ENCODE measurements around the gene GFI1B.

GFI1B gene

DNA sequence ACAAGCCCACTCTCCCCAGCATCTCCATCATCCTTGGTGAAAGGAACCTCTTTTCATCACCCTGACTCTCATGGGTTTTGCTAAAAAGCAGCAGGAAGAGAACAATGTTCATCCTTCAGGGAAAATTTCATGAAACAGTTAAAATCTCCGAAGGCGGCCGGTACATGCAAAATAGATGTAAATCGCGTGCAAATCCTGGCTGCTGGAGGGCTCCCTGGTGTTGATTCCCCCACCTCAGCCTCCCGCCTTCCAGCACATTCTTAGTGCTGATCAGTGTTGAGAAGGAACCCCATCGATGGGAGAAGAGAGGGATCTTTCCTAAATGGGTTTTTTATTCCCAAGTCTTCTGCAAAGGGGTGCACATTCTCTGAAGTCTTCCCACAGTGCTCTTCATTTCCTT is 8.7 kb upstream of the GFI1B start:
- no peak overlapping the region for H4K91ac ChIP-seq (ENCODE audit: low read depth, low read length)
- H3K4me2 ChIP-seq (ENCODE audit: low read length), result no peak overlapping the region
- H2BK120ac ChIP-seq (ENCODE audit: insufficient read depth, low read length, poor library complexity), result no peak overlapping the region
- no peak overlapping the region for H3K4me3 ChIP-seq (ENCODE audit: low read depth, low read length)
- no peak overlapping the region for H3K18ac ChIP-seq (ENCODE audit: low read length)
- H2BK12ac ChIP-seq (ENCODE audit: low read length), result no peak overlapping the region
- WGBS (ENCODE audit: extremely low coverage, insufficient coverage, insufficient read length), result no CpG with 5 or more reads among the region's 7 CpGs
- no peak overlapping the region for H2AFZ ChIP-seq (ENCODE audit: insufficient read depth, low read length, poor library complexity)
- H4K12ac ChIP-seq (ENCODE audit: low read depth, low read length), result no peak overlapping the region
- H3K9me3 ChIP-seq (ENCODE audit: insufficient read depth, low read depth, low read length), result no peaks in the 10 kb centered on the region
- no peak overlapping the region for H3K27ac ChIP-seq (ENCODE audit: low read depth, low read length)
- no peak overlapping the region for H4K8ac ChIP-seq (ENCODE audit: low read depth, low read length)
- H3K79me1 ChIP-seq (ENCODE audit: low read length), result no peaks in the 10 kb centered on the region
- no peak overlapping the region for H3K4ac ChIP-seq (ENCODE audit: low read depth, low read length)
- H3K36me3 ChIP-seq (ENCODE audit: control insufficient read depth in 1 of 2, insufficient read depth in 2 of 2, low read length in 2 of 2), result no peaks in the 10 kb centered on the region
- H3K27me3 ChIP-seq (ENCODE audit: insufficient read depth, low read length), result no peaks in the 10 kb centered on the region
- no peak overlapping the region for H3K14ac ChIP-seq (ENCODE audit: low read length)
- no peak overlapping the region for H2BK5ac ChIP-seq (ENCODE audit: low read depth, low read length, poor library complexity)
- H2AK5ac ChIP-seq (ENCODE audit: low read length), result no peak overlapping the region
- no peak for DNase-seq
- no peaks in the 10 kb centered on the region for H3K79me2 ChIP-seq (ENCODE audit: control insufficient read depth, insufficient read depth, low read length, poor library complexity)
- no peak overlapping the region for H3K9ac ChIP-seq (ENCODE audit: low read length)
- H3K23ac ChIP-seq (ENCODE audit: low read length), result no peak overlapping the region
- no peaks in the 10 kb centered on the region for H3K4me1 ChIP-seq (ENCODE audit: control insufficient read depth in 1 of 2, insufficient read depth in 2 of 2, low read length in 2 of 2)

DNA sequence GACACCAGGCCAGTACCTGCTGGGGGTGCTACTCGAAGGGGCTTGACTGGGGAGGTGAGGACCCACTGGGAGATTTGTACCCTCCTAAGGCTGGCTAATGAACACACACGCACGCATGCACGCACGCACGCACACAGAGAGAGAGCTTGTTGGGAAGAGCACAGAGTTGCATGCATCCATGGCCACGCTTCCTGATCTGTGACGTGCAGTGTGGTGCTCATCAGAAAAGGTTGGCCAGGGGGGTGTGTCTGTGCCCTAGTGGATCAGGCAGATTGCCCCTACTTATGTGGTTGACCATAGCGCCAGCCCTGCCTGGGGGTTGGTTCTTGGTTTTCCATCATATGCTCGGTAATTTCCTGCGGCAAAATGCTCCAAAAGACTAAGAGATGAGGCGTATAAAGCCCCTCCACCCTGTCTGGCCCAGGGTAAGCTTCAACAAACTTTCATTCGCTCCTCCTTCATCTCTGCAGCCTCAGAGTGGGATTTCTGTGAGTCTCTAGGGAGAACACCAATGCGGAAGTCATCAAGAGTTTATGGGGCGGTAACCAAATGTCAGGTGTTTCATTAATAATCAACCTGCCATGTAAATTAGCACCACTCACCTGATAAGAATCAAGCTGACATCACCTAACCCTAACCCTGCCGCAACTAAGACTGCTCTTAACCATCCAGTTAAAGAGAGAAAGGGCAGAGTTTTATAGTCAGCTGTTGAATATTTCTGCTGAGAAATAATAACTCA is 8.0 kb upstream of the GFI1B start:
- Histone ChIP-seq H2AK5ac (ENCODE audit: low read length) (no peak overlapping the region), H4K8ac (ENCODE audit: low read depth, low read length) (no peak overlapping the region), H3K4ac (ENCODE audit: low read depth, low read length) (no peak overlapping the region), H3K79me1 (ENCODE audit: low read length) (no peaks in the 10 kb centered on the region), H3K9me3 (ENCODE audit: insufficient read depth, low read depth, low read length) (no peaks in the 10 kb centered on the region), H3K18ac (ENCODE audit: low read length) (no peak overlapping the region), H3K79me2 (ENCODE audit: control insufficient read depth, insufficient read depth, low read length, poor library complexity) (no peaks in the 10 kb centered on the region), H3K4me2 (ENCODE audit: low read length) (no peak overlapping the region), H4K12ac (ENCODE audit: low read depth, low read length) (no peak overlapping the region), H2BK12ac (ENCODE audit: low read length) (no peak overlapping the region), H4K91ac (ENCODE audit: low read depth, low read length) (no peak overlapping the region), H2AFZ (ENCODE audit: insufficient read depth, low read length, poor library complexity) (no peak overlapping the region), H2BK120ac (ENCODE audit: insufficient read depth, low read length, poor library complexity) (no peak overlapping the region), H3K23ac (ENCODE audit: low read length) (no peak overlapping the region), H3K4me3 (ENCODE audit: low read depth, low read length) (no peak overlapping the region), H3K27ac (ENCODE audit: low read depth, low read length) (no peak overlapping the region), H3K14ac (ENCODE audit: low read length) (no peak overlapping the region), H3K9ac (ENCODE audit: low read length) (no peak overlapping the region), H3K36me3 (ENCODE audit: control insufficient read depth in 1 of 2, insufficient read depth in 2 of 2, low read length in 2 of 2) (no peaks in the 10 kb centered on the region), H2BK5ac (ENCODE audit: low read depth, low read length, poor library complexity) (no peak overlapping the region), H3K4me1 (ENCODE audit: control insufficient read depth in 1 of 2, insufficient read depth in 2 of 2, low read length in 2 of 2) (no peaks in the 10 kb centered on the region), H3K27me3 (ENCODE audit: insufficient read depth, low read length) (no peaks in the 10 kb centered on the region)
- WGBS (ENCODE audit: extremely low coverage, insufficient coverage, insufficient read length), result no CpG with 5 or more reads among the region's 16 CpGs
- no peak for DNase-seq

DNA sequence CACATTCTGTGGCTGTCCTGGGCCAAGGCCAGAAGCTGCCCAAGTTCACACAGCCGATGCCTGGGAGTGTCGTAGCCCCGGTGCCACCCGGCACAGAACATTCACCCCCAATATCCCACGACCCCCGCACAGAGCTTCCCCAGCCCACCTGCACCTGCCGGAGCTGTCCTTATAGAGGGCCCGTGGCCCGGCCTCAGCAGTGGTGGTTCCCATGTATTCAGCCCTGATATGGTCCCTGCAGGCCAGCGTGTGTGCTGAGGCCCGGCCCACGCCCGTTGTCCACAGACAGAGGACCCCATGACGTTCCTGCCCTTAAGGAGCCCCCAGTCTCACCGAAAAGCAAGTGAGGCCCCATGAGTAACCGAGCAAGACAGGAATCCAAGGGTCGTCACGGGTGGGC is 5.3 kb upstream of the GFI1B start:
- no peak for DNase-seq
- Histone ChIP-seq H3K27me3 (ENCODE audit: insufficient read depth, low read length) (no peaks in the 10 kb centered on the region), H3K79me1 (ENCODE audit: low read length) (no peaks in the 10 kb centered on the region), H3K9ac (ENCODE audit: low read length) (no peak overlapping the region), H3K14ac (ENCODE audit: low read length) (no peak overlapping the region), H3K4ac (ENCODE audit: low read depth, low read length) (no peak overlapping the region), H4K8ac (ENCODE audit: low read depth, low read length) (no peak overlapping the region), H4K91ac (ENCODE audit: low read depth, low read length) (no peak overlapping the region), H3K36me3 (ENCODE audit: control insufficient read depth in 1 of 2, insufficient read depth in 2 of 2, low read length in 2 of 2) (no peaks in the 10 kb centered on the region), H2BK12ac (ENCODE audit: low read length) (no peak overlapping the region), H3K9me3 (ENCODE audit: insufficient read depth, low read depth, low read length) (no peaks in the 10 kb centered on the region), H3K27ac (ENCODE audit: low read depth, low read length) (no peak overlapping the region), H2BK5ac (ENCODE audit: low read depth, low read length, poor library complexity) (no peak overlapping the region), H2BK120ac (ENCODE audit: insufficient read depth, low read length, poor library complexity) (no peak overlapping the region), H3K4me3 (ENCODE audit: low read depth, low read length) (no peak overlapping the region), H3K18ac (ENCODE audit: low read length) (no peak overlapping the region), H3K4me1 (ENCODE audit: control insufficient read depth in 1 of 2, insufficient read depth in 2 of 2, low read length in 2 of 2) (no peaks in the 10 kb centered on the region), H4K12ac (ENCODE audit: low read depth, low read length) (no peak overlapping the region), H2AK5ac (ENCODE audit: low read length) (no peak overlapping the region), H3K79me2 (ENCODE audit: control insufficient read depth, insufficient read depth, low read length, poor library complexity) (no peaks in the 10 kb centered on the region), H2AFZ (ENCODE audit: insufficient read depth, low read length, poor library complexity) (no peak overlapping the region), H3K4me2 (ENCODE audit: low read length) (no peak overlapping the region), H3K23ac (ENCODE audit: low read length) (no peak overlapping the region)
- no CpG with 5 or more reads among the region's 18 CpGs for WGBS (ENCODE audit: extremely low coverage, insufficient coverage, insufficient read length)

DNA sequence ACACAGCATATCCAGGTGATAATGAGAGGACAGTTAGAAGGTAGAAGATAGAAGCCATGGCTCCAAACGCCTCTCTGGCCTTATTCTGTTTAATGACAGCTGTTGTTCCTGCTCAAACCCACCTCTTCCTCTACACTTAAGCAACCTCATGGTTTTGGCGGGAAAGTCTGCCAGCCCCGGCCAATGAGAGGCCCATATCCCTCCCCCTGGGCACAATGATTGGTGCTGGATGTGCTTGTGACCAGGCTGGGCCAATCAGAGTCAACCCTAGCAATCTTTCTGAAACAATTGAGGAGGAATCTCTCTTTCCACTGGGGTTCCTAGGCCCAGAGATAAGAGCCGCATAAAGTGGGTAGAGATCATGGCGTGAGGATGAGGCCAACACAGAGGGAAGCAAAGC is 4.8 kb upstream of the GFI1B start:
- Histone ChIP-seq H3K4me3 (ENCODE audit: low read depth, low read length) (no peak overlapping the region), H2BK12ac (ENCODE audit: low read length) (no peak overlapping the region), H3K27me3 (ENCODE audit: insufficient read depth, low read length) (no peaks in the 10 kb centered on the region), H3K4me2 (ENCODE audit: low read length) (no peak overlapping the region), H3K79me2 (ENCODE audit: control insufficient read depth, insufficient read depth, low read length, poor library complexity) (no peaks in the 10 kb centered on the region), H2AK5ac (ENCODE audit: low read length) (no peak overlapping the region), H3K4ac (ENCODE audit: low read depth, low read length) (no peak overlapping the region), H3K14ac (ENCODE audit: low read length) (no peak overlapping the region), H3K18ac (ENCODE audit: low read length) (no peak overlapping the region), H4K91ac (ENCODE audit: low read depth, low read length) (no peak overlapping the region), H4K8ac (ENCODE audit: low read depth, low read length) (no peak overlapping the region), H3K36me3 (ENCODE audit: control insufficient read depth in 1 of 2, insufficient read depth in 2 of 2, low read length in 2 of 2) (no peaks in the 10 kb centered on the region), H2BK120ac (ENCODE audit: insufficient read depth, low read length, poor library complexity) (no peak overlapping the region), H3K9ac (ENCODE audit: low read length) (no peak overlapping the region), H3K4me1 (ENCODE audit: control insufficient read depth in 1 of 2, insufficient read depth in 2 of 2, low read length in 2 of 2) (no peaks in the 10 kb centered on the region), H3K23ac (ENCODE audit: low read length) (no peak overlapping the region), H2AFZ (ENCODE audit: insufficient read depth, low read length, poor library complexity) (no peak overlapping the region), H4K12ac (ENCODE audit: low read depth, low read length) (no peak overlapping the region), H3K79me1 (ENCODE audit: low read length) (no peaks in the 10 kb centered on the region), H2BK5ac (ENCODE audit: low read depth, low read length, poor library complexity) (no peak overlapping the region), H3K9me3 (ENCODE audit: insufficient read depth, low read depth, low read length) (no peaks in the 10 kb centered on the region), H3K27ac (ENCODE audit: low read depth, low read length) (no peak overlapping the region)
- DNase-seq, result no peak
- WGBS (ENCODE audit: extremely low coverage, insufficient coverage, insufficient read length), result no CpG with 5 or more reads among the region's 5 CpGs
